Globus pallidus (tissue), 1 donor: ENCODE results near the gene ZDHHC11B.
"Not testable (repeated sequence)": the region's sequence is repeated elsewhere in the genome, so short reads cannot be mapped to it uniquely, and the experiment has no call there.

Experiments used
- DNase-seq: peaks from one replicate; pipeline ENCODE4 v3.0.0-alpha.2; 2015; ENCODE audit warnings: low spot score

The ZDHHC11B gene, protein sequence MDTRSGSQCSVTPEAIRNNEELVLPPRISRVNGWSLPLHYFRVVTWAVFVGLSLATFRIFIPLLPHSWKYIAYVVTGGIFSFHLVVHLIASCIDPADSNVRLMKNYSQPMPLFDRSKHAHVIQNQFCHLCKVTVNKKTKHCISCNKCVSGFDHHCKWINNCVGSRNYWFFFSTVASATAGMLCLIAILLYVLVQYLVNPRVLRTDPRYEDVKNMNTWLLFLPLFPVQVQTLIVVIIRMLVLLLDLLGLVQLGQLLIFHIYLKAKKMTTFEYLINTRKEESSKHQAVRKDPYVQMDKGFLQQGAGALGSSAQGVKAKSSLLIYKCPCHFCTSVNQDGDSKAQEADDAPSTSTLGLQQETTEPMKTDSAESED

GRCh38 chr5:784428-785177, at the start of gene ZDHHC11B:
ZDHHC11B (minus strand) TSS chr5:784729; CDS start chr5:766919, 17,810 bp downstream.
- DNase-seq: not testable (repeated sequence)

GRCh38 chr5:834013-834412, 49.5 kb upstream of the ZDHHC11B start:
- not testable (repeated sequence) for DNase-seq

DNA sequence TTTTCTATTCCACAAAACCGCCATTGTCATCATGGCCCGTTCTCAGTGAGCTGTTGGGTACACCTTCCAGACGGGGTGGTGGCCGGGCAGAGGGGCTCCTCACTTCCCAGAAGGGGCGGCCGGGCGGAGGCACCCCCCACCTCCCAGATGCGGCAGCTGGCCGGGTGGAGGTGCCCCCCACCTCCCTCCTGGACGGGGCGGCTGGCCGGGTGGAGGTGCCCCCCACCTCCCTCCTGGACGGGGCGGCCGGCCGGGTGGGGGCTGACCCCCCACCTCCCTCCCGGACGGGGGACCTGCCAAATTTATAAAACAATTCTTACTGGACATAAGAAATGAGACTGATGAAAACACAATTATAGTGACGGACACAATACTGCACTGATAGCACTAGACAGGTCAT, 43.7 kb upstream of the ZDHHC11B start:
- DNase-seq: not testable (repeated sequence)

DNA sequence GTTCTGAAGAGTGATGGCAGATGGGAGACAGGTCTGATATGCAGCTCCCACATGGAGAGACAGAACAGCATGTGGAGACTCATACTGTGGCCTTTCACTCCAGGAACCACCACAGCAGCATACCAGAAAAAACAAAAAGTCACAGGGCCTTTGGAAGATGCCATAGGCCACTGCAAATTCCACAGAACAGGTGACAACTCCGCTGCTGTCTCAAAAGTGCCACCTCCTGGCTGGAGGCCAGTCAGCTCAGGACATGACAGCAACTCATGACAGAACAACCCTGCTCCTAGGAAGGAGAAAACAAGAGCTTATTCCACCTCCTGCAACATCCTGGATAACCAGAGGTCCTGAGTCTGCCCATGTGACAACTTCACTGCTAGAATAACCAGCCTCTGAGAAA, 41.0 kb upstream of the ZDHHC11B start:
- DNase-seq: not testable (repeated sequence)

- DNase-seq: no peak
Observed at GRCh38 chr5:821504-821903, 37.0 kb upstream of the ZDHHC11B start.

GRCh38 chr5:820245-820644, 35.7 kb upstream of the ZDHHC11B start:
- DNase-seq: no peak

GRCh38 chr5:819078-819477, 34.5 kb upstream of the ZDHHC11B start:
- no peak for DNase-seq

GRCh38 chr5:816176-816575, 31.6 kb upstream of the ZDHHC11B start:
- no peak for DNase-seq

- DNase-seq: no peak
Observed at GRCh38 chr5:815449-815848, 30.9 kb upstream of the ZDHHC11B start.

DNA sequence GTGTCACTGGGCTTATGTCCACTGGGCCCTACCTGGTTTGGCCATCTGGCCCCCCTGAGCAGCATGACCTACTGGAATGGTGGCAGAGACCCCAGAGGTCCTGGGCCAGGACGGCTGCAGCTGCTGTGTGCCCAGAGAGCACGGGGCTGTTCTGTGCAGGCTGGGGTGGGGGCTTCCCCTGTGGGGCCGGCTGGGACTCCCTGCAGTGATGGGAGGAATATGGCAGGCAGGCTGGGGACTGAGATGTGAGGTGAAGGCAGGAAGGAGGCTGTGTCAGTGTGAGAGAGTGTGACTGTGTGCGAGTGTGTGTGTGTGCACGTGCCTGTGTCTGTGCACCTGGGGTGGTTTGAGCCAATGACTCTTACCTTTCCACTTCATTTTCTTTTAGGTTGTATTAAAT, 29.0 kb upstream of the ZDHHC11B start:
- not testable (repeated sequence) for DNase-seq

DNA sequence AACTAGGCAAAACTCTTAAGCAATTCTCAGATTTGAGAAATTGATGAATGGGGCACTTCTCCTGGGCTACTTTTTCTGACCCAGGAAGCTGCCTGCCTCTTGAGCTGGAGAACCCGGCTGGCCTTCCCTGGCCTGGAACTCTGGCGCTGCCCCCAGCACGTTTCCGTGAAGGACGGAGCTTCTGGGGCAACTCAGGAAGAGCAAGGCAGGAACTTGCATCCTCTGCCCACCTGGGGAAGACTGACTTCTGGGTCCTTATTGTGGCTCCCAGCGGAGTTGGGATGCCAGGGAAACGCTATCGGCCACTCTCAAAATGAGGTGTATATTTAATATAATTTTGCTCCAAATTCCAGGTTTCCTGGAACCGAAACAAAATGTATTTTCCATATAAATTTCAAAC, 26.9 kb upstream of the ZDHHC11B start:
- DNase-seq: not testable (repeated sequence)

GRCh38 chr5:807719-808514, 23.4 kb upstream of the ZDHHC11B start:
- not testable (repeated sequence) for DNase-seq

DNA sequence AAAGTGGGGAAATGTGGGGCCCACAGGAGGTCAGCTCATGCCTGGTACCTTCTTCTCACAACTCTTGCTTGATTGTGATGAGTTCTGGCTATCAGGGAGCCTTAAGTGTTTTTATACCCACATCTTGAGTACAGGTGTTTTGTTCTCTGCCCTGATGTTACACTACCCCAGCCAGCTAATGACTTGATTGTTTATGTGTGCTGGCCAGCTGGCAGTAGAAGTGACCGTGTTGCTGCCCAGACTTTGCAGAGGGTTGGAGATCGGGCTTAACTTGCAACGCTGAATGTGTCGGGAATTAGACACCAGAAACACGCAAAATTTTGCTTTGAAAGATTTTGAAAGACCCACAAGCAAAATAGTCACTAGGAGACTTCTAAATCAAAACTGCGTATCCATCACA, 16.9 kb upstream of the ZDHHC11B start:
- DNase-seq: no peak

- not testable (repeated sequence) for DNase-seq
Observed at GRCh38 chr5:801055-801454, 16.5 kb upstream of the ZDHHC11B start.

GRCh38 chr5:798505-799138, 14.1 kb upstream of the ZDHHC11B start:
- DNase-seq: not testable (repeated sequence)

- not testable (repeated sequence) for DNase-seq
Observed at GRCh38 chr5:797986-798385, 13.5 kb upstream of the ZDHHC11B start.

GRCh38 chr5:795873-796272, 11.3 kb upstream of the ZDHHC11B start:
- not testable (repeated sequence) for DNase-seq

DNA sequence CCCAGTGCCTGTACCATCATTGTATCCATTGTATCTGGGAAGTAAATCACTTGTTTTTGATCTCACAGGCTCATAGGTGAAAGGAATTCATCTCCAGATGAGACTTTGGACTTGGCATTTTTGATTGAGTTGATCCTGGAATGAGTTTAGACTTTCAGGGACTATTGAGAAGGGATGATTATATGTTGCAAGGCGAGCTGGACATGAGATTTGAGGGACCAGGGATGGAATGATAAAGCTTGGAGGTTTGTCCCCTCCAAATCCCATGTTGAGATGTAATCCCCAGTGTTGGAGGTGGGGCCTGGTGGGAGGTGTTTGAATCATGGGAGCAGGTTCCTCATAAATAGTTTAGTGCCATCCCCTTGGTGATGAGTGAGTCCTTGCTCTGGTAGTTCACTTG, 10.4 kb upstream of the ZDHHC11B start:
- not testable (repeated sequence) for DNase-seq

DNA sequence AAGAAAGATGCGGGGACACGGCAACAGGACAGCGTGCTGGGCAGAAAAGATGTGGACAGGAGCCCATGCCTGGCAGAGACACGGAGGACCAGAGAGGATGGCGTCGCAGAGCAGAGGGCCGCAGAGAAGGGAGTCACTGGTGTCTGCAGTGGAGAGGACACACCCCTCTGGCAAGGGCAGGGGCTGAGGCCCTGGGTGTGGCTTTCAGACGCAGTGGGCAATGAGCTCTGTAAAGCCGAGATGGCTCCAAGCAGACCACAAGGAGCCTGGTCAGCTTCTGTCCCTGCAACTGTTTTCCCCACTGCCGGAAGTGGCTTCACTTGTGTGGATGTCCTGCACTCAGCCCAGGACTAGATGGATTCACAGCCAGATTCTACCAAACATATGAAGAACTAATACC, 4.2 kb upstream of the ZDHHC11B start:
- DNase-seq: not testable (repeated sequence)

DNA sequence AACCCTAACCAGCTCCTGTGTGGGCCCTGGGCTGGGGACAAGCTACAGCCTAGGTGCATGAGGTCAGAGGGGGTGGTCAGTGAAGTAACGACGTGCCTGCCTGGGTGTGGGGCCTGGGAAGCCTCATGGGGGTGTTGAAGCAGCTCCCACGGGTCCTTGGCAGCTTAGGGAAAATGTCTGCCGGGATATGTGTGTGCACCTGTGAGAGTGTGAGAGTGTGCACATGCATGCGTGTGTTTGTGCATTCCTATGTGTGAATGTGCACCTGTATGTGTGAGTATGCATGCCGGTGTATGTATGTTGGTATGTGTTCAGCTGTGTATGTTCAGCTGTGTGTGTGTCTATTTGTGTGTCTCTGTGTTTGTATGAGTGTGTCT, 3.3 kb upstream of the ZDHHC11B start:
- not testable (repeated sequence) for DNase-seq

GRCh38 chr5:787224-787856, 2.8 kb upstream of the ZDHHC11B start:
- not testable (repeated sequence) for DNase-seq
